ENCODE data around the gene P4HTM. TPM values are rescaled to one million over a fixed set of nuclear protein-coding genes. Genes with fewer than 3 reads are reported as not detected.
A peak's percentile ranks its signal among the peaks of the same experiment; 100 is the strongest.

Gene P4HTM
- total RNA-seq, 1 donor from 2014 or later, result 26.3 TPM

- no peak overlapping the region for H3K4me3 Mint-ChIP-seq (ENCODE audit: unreplicated experiment)
- TF ChIP-seq, protein P1, sequence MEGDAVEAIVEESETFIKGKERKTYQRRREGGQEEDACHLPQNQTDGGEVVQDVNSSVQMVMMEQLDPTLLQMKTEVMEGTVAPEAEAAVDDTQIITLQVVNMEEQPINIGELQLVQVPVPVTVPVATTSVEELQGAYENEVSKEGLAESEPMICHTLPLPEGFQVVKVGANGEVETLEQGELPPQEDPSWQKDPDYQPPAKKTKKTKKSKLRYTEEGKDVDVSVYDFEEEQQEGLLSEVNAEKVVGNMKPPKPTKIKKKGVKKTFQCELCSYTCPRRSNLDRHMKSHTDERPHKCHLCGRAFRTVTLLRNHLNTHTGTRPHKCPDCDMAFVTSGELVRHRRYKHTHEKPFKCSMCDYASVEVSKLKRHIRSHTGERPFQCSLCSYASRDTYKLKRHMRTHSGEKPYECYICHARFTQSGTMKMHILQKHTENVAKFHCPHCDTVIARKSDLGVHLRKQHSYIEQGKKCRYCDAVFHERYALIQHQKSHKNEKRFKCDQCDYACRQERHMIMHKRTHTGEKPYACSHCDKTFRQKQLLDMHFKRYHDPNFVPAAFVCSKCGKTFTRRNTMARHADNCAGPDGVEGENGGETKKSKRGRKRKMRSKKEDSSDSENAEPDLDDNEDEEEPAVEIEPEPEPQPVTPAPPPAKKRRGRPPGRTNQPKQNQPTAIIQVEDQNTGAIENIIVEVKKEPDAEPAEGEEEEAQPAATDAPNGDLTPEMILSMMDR (IDR thresholded peaks at IDR 0.05), result no peak
- peak; percentile 52 for DNase-seq (ENCODE audit: low spot score)
- peaks cover 26% of the 10 kb centered on the region for H3K36me3 Mint-ChIP-seq (ENCODE audit: low read depth)
- peak overlapping the region; percentile 51 for H3K27ac Mint-ChIP-seq (ENCODE audit: unreplicated experiment)
- H3K27me3 Mint-ChIP-seq (ENCODE audit: low read depth), result no peaks in the 10 kb centered on the region
- peaks cover 46% of the 10 kb centered on the region for H3K4me1 Mint-ChIP-seq (ENCODE audit: low read depth)
- H3K9me3 Mint-ChIP-seq (ENCODE audit: low read depth), result no peaks in the 10 kb centered on the region
Observed at GRCh38 chr3:49030321-49030720, 40.3 kb downstream of the P4HTM start.

DNA sequence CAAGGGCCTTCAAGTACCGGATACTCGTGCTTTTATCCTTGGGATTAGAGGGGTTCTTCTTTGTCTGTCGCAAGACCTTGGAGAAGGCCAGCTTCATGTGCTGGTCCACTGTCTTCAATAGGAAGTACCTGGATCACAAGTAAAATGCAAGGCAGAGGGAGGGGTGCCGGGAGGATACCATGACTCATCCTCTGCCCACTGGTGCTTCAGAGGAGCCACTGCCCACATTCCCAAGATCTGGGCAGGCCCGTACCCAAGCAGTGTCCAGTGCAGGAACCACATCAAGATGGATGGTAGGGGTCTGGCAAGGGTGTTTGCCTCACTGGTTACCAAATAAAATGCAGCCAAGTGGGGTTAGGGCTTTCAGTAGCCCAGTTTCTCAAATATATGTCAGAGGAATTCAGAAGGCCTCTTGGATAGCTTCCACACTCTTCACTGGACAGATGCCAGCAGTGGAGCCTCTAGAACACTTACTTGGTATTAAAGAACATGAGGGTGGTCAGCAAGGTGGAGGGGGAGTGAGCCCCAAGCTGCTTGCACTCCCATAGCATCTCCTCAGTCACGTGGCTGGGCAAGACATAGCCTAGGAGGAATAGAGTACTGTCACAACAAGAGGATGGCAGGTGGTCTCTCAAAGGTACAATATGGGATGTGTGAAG is 42.7 kb downstream of the P4HTM start:
- no peaks in the 10 kb centered on the region for H3K27me3 Mint-ChIP-seq (ENCODE audit: low read depth)
- no peaks in the 10 kb centered on the region for H3K9me3 Mint-ChIP-seq (ENCODE audit: low read depth)
- TF ChIP-seq, protein P1 (IDR thresholded peaks at IDR 0.05), result no peak
- H3K27ac Mint-ChIP-seq (ENCODE audit: unreplicated experiment), result no peak overlapping the region
- peaks cover 20% of the 10 kb centered on the region for H3K36me3 Mint-ChIP-seq (ENCODE audit: low read depth)
- no peak overlapping the region for H3K4me3 Mint-ChIP-seq (ENCODE audit: unreplicated experiment)
- H3K4me1 Mint-ChIP-seq (ENCODE audit: low read depth), result peaks cover 27% of the 10 kb centered on the region
- DNase-seq (ENCODE audit: low spot score), result peak; percentile 34

GRCh38 chr3:49034650-49035049 is 44.6 kb downstream of the P4HTM start:
- Mint-ChIP-seq H3K27me3 (ENCODE audit: low read depth) (no peaks in the 10 kb centered on the region), H3K9me3 (ENCODE audit: low read depth) (no peaks in the 10 kb centered on the region), H3K4me1 (ENCODE audit: low read depth) (peaks cover 10% of the 10 kb centered on the region), H3K4me3 (ENCODE audit: unreplicated experiment) (no peak overlapping the region), H3K27ac (ENCODE audit: unreplicated experiment) (no peak overlapping the region), H3K36me3 (ENCODE audit: low read depth) (peaks cover 18% of the 10 kb centered on the region)
- DNase-seq (ENCODE audit: low spot score), result no peak
- TF ChIP-seq, protein P1 (IDR thresholded peaks at IDR 0.05), result no peak

DNA sequence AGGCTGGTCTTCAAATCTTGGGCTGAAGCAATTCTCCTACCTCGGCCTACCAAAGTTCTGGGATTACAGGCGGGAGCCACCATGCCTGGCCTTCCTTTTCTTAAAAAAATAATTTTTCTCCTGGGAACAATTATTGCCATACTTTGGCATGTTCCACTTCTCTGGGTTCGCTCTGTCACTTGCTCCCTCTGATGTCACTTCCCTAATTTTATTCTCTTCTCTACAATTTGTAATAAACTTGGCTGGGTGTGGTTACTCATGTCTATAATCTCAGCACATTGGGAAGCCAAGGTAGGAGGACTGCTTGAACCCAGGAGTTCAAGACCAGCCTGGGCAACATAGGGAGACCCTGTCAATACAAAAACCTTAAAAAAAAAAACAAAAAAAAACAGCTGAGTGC is 45.2 kb downstream of the P4HTM start:
- DNase-seq (ENCODE audit: low spot score), result no peak
- no peaks in the 10 kb centered on the region for H3K27me3 Mint-ChIP-seq (ENCODE audit: low read depth)
- H3K4me3 Mint-ChIP-seq (ENCODE audit: unreplicated experiment), result no peak overlapping the region
- no peaks in the 10 kb centered on the region for H3K9me3 Mint-ChIP-seq (ENCODE audit: low read depth)
- peaks cover 18% of the 10 kb centered on the region for H3K36me3 Mint-ChIP-seq (ENCODE audit: low read depth)
- peaks cover 7% of the 10 kb centered on the region for H3K4me1 Mint-ChIP-seq (ENCODE audit: low read depth)
- TF ChIP-seq, protein P1 (IDR thresholded peaks at IDR 0.05), result no peak
- no peak overlapping the region for H3K27ac Mint-ChIP-seq (ENCODE audit: unreplicated experiment)

DNA sequence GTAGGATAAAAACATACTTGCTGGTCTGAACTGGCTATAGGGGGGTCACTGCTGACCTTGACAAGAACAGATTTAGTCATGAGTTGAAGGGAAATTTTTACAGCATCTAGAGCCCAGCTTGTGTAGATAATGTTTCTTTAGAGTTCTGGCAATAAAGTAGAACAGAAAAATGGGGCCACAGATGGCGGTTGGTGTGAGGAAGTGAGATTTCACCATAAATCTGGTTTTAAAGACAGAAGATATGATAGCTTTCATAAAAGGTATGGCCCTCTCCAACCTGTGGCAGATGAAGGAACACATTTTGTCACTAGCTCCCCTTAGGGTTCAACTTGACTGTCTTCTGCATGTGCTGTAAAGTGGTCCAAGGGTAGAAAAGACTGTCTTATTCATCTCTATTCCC is 63.5 kb downstream of the P4HTM start:
- H3K4me1 Mint-ChIP-seq (ENCODE audit: low read depth), result peaks cover 6% of the 10 kb centered on the region
- TF ChIP-seq, protein P1 (IDR thresholded peaks at IDR 0.05), result no peak
- H3K36me3 Mint-ChIP-seq (ENCODE audit: low read depth), result peaks cover 30% of the 10 kb centered on the region
- no peak overlapping the region for H3K27ac Mint-ChIP-seq (ENCODE audit: unreplicated experiment)
- no peaks in the 10 kb centered on the region for H3K27me3 Mint-ChIP-seq (ENCODE audit: low read depth)
- H3K4me3 Mint-ChIP-seq (ENCODE audit: unreplicated experiment), result no peak overlapping the region
- DNase-seq (ENCODE audit: low spot score), result no peak
- H3K9me3 Mint-ChIP-seq (ENCODE audit: low read depth), result no peaks in the 10 kb centered on the region
